ENCODE measurements around the gene GIMAP5. TPM values are rescaled to one million over a fixed set of nuclear protein-coding genes. Genes with fewer than 3 reads are reported as not detected.

GIMAP5 gene
- total RNA-seq, 1 donor: not detected

- TF ChIP-seq CTCF (IDR thresholded peaks at IDR 0.05; ENCODE audit: insufficient read depth, low read length): no peak
- DNase-seq (ENCODE audit: low read depth): no peak
- no peak overlapping the region for H3K4me3 ChIP-seq (ENCODE audit: low read depth, low read length)
Measured at GRCh38 chr7:150722431-150722931, 14.7 kb upstream of the GIMAP5 start.

- DNase-seq (ENCODE audit: low read depth): no peak
- no peak for TF ChIP-seq CTCF (IDR thresholded peaks at IDR 0.05; ENCODE audit: insufficient read depth, low read length)
- no peak overlapping the region for H3K4me3 ChIP-seq (ENCODE audit: low read depth, low read length)
Measured at GRCh38 chr7:150723467-150723866, 13.8 kb upstream of the GIMAP5 start.

- DNase-seq (ENCODE audit: low read depth): no peak
- no peak for TF ChIP-seq CTCF (IDR thresholded peaks at IDR 0.05; ENCODE audit: insufficient read depth, low read length)
Measured at GRCh38 chr7:150727381-150727780, 9.8 kb upstream of the GIMAP5 start.

GRCh38 chr7:150728011-150728410 is 9.2 kb upstream of the GIMAP5 start:
- no peak for TF ChIP-seq CTCF (IDR thresholded peaks at IDR 0.05; ENCODE audit: insufficient read depth, low read length)
- no peak for DNase-seq (ENCODE audit: low read depth)
- no peak overlapping the region for H3K4me3 ChIP-seq (ENCODE audit: low read depth, low read length)

More at GRCh38 chr7:150727381-150727780, 9.8 kb upstream of the GIMAP5 start:
- no peak overlapping the region for H3K4me3 ChIP-seq (ENCODE audit: low read depth, low read length)

- TF ChIP-seq CTCF (IDR thresholded peaks at IDR 0.05; ENCODE audit: insufficient read depth, low read length): no peak
- DNase-seq (ENCODE audit: low read depth): no peak
Measured at GRCh38 chr7:150728609-150729008, 8.6 kb upstream of the GIMAP5 start.

GRCh38 chr7:150731916-150732315 is 5.3 kb upstream of the GIMAP5 start:
- H3K4me3 ChIP-seq (ENCODE audit: low read depth, low read length): no peak overlapping the region
- no peak for TF ChIP-seq CTCF (IDR thresholded peaks at IDR 0.05; ENCODE audit: insufficient read depth, low read length)
- no peak for DNase-seq (ENCODE audit: low read depth)

More at GRCh38 chr7:150728609-150729008, 8.6 kb upstream of the GIMAP5 start:
- no peak overlapping the region for H3K4me3 ChIP-seq (ENCODE audit: low read depth, low read length)

Measured in fibroblast of the aortic adventitia (primary cell).